ENCODE measurements around the gene ATP5F1C.

DNA sequence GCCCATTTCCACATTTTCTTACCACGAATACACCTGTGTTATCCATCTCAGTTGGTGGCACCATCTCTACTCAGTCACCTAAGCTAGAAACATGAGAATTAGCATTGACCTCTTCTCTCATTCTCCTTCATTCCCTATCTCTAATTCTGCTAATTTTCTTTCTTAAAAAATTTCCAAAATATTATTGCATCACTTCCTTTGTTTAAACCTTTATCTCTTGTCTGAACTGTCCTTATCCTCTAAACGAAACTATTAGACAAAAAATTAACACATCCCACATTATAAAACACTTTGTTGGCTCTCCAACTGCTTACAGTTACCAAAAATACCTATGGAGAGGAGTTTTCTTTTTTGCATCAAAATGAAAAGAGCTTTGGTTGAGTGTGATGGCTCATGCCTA is 48.6 kb downstream of the ATP5F1C start:
- TF ChIP-seq POLR2AphosphoS5 (IDR thresholded peaks at IDR 0.05; ENCODE audit: low read depth, low read length), result no peak
- TF ChIP-seq SIN3A (IDR thresholded peaks at IDR 0.05; ENCODE audit: borderline replicate concordance, insufficient read depth, low read length), result no peak
- TF ChIP-seq, protein P1, sequence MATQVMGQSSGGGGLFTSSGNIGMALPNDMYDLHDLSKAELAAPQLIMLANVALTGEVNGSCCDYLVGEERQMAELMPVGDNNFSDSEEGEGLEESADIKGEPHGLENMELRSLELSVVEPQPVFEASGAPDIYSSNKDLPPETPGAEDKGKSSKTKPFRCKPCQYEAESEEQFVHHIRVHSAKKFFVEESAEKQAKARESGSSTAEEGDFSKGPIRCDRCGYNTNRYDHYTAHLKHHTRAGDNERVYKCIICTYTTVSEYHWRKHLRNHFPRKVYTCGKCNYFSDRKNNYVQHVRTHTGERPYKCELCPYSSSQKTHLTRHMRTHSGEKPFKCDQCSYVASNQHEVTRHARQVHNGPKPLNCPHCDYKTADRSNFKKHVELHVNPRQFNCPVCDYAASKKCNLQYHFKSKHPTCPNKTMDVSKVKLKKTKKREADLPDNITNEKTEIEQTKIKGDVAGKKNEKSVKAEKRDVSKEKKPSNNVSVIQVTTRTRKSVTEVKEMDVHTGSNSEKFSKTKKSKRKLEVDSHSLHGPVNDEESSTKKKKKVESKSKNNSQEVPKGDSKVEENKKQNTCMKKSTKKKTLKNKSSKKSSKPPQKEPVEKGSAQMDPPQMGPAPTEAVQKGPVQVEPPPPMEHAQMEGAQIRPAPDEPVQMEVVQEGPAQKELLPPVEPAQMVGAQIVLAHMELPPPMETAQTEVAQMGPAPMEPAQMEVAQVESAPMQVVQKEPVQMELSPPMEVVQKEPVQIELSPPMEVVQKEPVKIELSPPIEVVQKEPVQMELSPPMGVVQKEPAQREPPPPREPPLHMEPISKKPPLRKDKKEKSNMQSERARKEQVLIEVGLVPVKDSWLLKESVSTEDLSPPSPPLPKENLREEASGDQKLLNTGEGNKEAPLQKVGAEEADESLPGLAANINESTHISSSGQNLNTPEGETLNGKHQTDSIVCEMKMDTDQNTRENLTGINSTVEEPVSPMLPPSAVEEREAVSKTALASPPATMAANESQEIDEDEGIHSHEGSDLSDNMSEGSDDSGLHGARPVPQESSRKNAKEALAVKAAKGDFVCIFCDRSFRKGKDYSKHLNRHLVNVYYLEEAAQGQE (IDR thresholded peaks at IDR 0.05; ENCODE audit: insufficient read depth in 1 of 2, low read depth in 2 of 2, low read length in 2 of 2), result no peak
- TF ChIP-seq TAF1 (IDR thresholded peaks at IDR 0.05; ENCODE audit: borderline replicate concordance, insufficient read depth, low read length), result no peak

Data from PFSK-1 (cell line).